GM18526 (cell line): Measurements from ENCODE around the gene CRYBA4.

ENCODE experiments used
- POLR2A ChIP-seq: IDR thresholded peaks from 3 replicates; pipeline ENCODE4 v1.6.1; 2011; ENCODE audit not compliant: insufficient read length; ENCODE audit errors: extremely low read depth

Gene CRYBA4

DNA sequence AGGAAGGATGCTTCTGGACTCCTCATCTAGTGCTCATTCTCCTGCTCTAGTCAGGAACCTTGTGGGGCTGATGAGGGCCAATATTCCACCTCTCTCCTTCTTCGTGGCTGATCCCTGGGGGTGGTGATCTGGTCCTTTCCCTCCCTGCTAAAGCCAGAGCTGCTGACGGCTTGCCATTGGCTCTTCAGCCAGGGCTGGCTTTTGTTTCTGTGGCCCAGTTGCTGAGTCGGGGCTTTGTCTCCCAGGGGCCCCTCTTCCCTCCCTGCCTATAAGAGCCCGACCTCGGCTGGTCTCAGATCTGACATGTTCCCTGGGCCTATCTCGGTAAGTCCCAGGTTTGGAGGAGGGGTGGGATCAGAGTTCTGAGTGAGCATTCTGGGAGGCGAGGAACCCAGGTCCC lies at the start of gene CRYBA4:
CRYBA4 (plus strand) TSS at position 301 of the 400 bp plus-strand sequence. CDS start 634 bp downstream, outside the sequence.
- no peak for TF ChIP-seq POLR2A

DNA sequence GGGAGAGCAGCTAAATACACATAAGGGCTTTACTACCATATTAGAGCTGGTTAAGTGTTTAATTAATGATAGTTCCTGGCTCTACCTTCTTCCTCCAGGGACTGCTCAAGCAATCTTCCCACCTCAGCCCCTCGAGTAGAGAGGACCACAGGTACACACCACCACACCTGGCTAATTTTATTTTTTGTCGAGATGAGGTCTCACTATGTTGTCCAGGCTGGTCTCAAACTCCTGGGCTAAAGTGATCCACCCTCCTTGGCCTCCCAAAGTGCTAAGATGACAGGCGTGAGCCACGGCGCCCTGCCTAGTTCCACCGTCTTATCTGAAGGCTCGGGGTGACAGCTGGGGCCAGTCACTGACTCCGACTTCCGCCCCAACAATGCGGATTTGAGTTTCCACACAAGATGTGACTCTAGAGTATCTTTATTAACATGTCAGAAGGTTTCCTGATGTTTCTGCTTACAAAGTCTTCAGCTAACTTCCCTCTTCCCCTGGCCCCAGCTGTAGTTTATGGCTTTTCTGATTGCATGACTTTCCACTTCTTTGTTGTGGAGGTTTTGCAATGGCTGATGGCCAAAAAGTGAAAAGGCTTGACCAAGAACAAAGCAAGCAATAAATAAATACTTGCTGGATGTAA lies 48.6 kb upstream of the CRYBA4 start:
- TF ChIP-seq POLR2A: no peak

GRCh38 chr22:26574001-26574723 lies 47.6 kb upstream of the CRYBA4 start:
- TF ChIP-seq POLR2A: no peak

DNA sequence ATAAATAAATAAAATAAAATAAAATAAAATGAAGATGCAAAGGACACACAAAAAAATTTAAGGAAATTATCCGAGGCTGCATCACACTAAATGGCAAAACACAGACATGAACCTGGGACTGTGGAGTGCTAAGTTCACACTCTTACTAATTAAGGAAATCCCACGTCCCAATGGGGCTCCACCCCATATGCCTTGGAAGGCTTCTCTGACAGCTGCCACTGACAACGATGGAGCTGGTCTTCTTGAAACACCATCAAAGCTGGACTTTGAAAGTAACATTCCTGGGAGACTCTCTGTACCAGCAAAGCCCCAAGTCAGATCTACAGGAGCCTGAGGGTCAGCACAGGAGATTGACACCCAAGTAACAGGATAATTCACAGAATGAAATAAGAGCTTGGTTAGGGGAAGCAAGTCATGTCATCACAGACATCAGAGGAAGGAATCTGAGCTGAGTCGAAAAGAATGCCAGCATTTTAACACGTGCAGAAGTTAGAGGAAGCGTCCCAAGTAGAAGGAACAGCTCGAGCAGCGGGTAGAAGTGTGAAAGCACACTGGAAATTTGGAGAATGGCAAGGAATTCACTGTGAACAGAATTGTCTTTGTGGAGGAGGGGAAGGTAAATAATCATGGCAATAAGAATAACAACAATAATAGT lies 45.6 kb upstream of the CRYBA4 start:
- no peak for TF ChIP-seq POLR2A

GRCh38 chr22:26577081-26577480 lies 44.7 kb upstream of the CRYBA4 start:
- TF ChIP-seq POLR2A: no peak

DNA sequence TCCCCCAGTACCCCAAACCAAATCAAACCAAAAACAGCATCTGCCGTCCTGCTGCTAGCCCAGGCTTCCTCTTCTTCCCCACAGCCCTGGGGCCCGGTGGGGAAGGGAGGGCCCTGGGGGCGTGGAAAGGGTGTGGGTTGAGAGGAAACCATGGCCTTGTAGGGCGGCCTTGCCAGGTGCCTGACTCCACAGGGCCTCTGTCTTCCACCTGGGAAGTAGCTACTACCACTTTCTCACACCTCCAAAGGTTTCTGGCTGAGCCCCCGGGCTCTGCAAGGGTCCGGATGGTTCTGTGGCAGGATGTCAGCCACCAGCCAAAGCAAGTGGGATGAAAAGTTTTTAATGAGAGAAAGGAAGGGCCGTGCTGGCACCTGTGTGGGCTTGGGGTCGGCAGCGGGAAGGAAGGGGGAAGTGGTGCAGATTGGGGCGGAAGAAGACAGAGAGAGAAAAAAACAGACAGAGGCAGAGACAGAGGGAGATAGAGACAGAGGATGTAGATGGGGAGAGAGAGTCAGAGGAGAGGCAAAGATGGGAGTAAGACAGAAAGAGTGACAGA lies 42.4 kb upstream of the CRYBA4 start:
- no peak for TF ChIP-seq POLR2A

- TF ChIP-seq POLR2A: no peak
These were observed 41.4 kb upstream of the CRYBA4 start for GRCh38 chr22:26580240-26580962.

DNA sequence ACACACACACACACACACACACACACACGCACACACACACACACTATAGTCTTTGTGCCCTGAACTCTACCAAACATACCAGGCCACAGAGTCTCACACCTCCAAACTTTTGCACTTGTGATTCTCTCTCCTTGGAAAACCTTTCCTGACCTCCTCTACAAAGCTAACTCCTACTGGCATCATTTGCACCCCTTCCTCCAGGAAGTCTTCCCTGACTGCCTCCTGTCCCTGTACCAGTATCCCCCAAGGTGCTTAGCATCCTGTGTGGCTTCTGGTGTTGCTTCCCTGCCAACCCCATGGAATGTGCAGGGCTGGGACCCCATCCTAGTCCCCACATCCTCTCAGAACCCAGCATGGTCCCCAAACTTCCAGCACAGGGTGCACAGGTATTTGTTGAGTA lies 40.7 kb upstream of the CRYBA4 start:
- no peak for TF ChIP-seq POLR2A

DNA sequence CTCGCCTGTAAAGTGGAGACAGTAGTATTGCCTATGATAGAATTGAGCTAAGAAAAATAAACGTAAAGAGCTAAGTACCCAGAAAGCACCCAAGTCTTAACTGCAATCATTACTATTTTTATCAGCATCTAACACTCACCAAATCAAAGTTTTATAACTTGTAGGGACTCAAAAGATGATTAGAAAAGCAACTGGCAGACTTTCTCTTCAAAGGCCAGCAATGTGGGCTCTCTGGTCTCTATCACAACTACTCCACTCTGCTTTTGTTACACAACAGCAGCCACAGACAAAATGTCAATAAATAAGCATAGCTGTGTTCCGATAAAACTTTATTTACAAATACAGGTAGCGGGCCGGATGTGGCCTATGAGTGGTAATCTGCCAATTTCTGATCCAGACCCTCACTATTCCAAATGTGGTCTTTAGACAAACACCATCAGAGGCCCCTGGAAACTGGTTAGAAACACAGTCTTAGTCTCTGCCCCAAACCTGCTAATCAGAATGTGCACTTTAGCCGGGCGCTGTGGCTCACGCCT lies 40.1 kb upstream of the CRYBA4 start:
- TF ChIP-seq POLR2A: no peak

DNA sequence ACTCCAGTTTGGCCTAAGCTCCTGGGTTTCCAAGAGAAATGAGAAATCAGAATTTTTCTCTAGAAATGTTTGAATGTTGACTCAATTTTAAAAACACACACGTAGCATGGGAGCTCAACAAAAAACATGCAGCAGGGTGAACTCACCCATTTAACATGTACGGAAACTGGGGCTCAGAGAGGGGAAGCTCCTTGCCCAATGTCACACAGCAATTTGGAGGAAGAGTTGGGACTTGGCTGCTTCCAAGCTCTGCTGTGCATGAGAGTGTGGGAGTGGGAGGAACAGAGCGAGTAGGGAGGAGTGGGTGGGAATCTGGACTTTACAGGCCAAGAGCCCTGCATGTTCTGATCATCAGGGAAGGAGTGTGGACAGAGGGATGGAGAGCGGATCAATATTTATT lies 37.8 kb upstream of the CRYBA4 start:
- no peak for TF ChIP-seq POLR2A

GRCh38 chr22:26585104-26585790 lies 36.5 kb upstream of the CRYBA4 start:
- TF ChIP-seq POLR2A: no peak

GRCh38 chr22:26586556-26587325 lies 35.0 kb upstream of the CRYBA4 start:
- TF ChIP-seq POLR2A: no peak

DNA sequence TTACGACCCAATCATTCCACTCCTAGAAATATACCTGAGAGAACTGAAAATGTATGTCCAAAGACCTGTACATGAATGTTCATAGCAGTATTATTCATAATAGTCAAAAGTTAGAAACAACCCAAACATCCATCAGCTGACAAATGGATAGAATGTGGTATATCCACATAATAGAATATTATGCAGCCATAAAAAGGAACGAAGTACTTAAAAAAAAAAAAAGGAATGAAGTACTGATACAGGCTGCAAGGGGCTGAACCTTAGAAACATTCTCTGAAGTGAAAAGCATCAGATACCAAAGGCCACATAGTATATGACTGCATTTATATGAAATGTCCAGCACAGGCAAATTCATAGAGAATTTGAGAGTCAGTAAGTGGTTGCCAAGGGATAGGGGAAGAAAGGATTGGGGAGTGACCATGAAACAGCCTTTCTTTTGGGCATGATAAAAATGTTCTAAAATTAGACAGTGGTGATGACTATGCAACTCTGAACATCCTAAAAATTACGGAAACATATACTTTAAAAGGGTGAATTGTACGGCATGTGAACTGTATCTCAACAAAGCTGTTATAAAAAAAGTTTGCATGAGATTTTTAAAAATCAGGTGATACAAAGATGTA lies 33.7 kb upstream of the CRYBA4 start:
- TF ChIP-seq POLR2A: no peak
